Heart left ventricle (tissue), 13 donors: ENCODE data around the gene PODXL2.

Experiments used
- POLR2A ChIP-seq, 2 donors: fragments of 450-650 bp; IDR thresholded peaks; one replicate each; pipeline ENCODE4 v1.6.1; 2017; ENCODE audit warnings: antibody characterized with exemption in 2 of 2, mild to moderate bottlenecking in 2 of 2, moderate library complexity in 2 of 2
- TF ChIP-seq, protein P1 (sequence below), 12 donors: fragments of 200-600 bp; sonication (generic) in 4 of 12; IDR thresholded peaks; one replicate each; pipeline versions ENCODE4 v1.5.0 to v1.8.0; 2018 to 2022; ENCODE audit warnings: antibody characterized with exemption in 12 of 12, mild to moderate bottlenecking in 5 of 12
- donor health status: ischemic (EF 13 %, LVEDD 7.1; RV severe dilation, severe dysfunction).
- donor health status: DM: no; HTN: yes; CAD: no.
- donor health status: DM: no; HTN: no; CAD: no.
- donor health status: ischemic (EF 25% LVEDD 6.9; RV normal size, moderate dysfunction).
- donor health status: ischemic (EF 25% LVEDD 5.7; RV mildly dilated, moderate dysfunction).
- donor health status: ischemic (EF 35%, LVEDD 5.7; RV mildly dilated, moderate dysfunction).
- donor health status: nonischemic (EF 11% LVEDD 7.7; RV severe dilation, severe dysfunction).
- donor health status: DM: yes; HTN: yes; CAD: no.
- donor health status: PGD.
- donor health status: ischemic (EF 29% LVEDD 5.4; RV normal size, mild dysfunction).
- donor health status: nonischemic (EF 23%, LVEDD 6.1; RV moderate dilation, normal function).

GRCh38 chr3:127688416-127689265, 59.7 kb downstream of the PODXL2 start:
- TF ChIP-seq POLR2A (IDR thresholded peaks at IDR 0.05) = no peak
- TF ChIP-seq, protein P1, sequence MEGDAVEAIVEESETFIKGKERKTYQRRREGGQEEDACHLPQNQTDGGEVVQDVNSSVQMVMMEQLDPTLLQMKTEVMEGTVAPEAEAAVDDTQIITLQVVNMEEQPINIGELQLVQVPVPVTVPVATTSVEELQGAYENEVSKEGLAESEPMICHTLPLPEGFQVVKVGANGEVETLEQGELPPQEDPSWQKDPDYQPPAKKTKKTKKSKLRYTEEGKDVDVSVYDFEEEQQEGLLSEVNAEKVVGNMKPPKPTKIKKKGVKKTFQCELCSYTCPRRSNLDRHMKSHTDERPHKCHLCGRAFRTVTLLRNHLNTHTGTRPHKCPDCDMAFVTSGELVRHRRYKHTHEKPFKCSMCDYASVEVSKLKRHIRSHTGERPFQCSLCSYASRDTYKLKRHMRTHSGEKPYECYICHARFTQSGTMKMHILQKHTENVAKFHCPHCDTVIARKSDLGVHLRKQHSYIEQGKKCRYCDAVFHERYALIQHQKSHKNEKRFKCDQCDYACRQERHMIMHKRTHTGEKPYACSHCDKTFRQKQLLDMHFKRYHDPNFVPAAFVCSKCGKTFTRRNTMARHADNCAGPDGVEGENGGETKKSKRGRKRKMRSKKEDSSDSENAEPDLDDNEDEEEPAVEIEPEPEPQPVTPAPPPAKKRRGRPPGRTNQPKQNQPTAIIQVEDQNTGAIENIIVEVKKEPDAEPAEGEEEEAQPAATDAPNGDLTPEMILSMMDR (IDR thresholded peaks at IDR 0.05) = no peak
